ENCODE results near the gene ANKRD11.

- TF ChIP-seq SUZ12 (IDR thresholded peaks at IDR 0.05; ENCODE audit: extremely low read depth, insufficient read depth, insufficient read length) = no peak
- no peak for TF ChIP-seq YY1 (IDR thresholded peaks at IDR 0.05; ENCODE audit: insufficient read depth, insufficient read length)
These were observed 192.3 kb downstream of the ANKRD11 start for GRCh38 chr16:89297910-89298545.
